IMR-90 (cell line): ENCODE measurements around the gene TRIM2. TPM values are rescaled to one million over a fixed set of nuclear protein-coding genes. Genes with fewer than 3 reads are reported as not detected.
A peak's percentile ranks its signal among the peaks of the same experiment; 100 is the strongest.

Source experiments
- ATAC-seq: fragments of 200-7000 bp; cut with Tn5 transposase; 2 replicates; pipeline ENCODE4 v1.9.1; 2020; ENCODE audit warnings: low read depth, mild to moderate bottlenecking, moderate library complexity
- BruUV-seq: library from RNA; stranded (reverse); fragments of 400-500 nt; replicated peaks from 2 replicates; lab custom pipeline; 2021; lab: Mats Ljungman, UMichigan
- CTCF ChIA-PET: fragments of 300-600 bp; formaldehyde crosslinking; extraction: SDS; loops from one replicate; lab custom pipeline; 2021; ENCODE audit warnings: antibody characterized with exemption; lab: Yijun Ruan, JAX
- POLR2A ChIA-PET: fragments of 300-600 bp; sonication (Branson Sonifier 250); formaldehyde crosslinking; loops from one replicate; lab custom pipeline; 2022; ENCODE audit warnings: antibody characterized with exemption; ENCODE audit not compliant: unreplicated experiment; lab: Charles Lee
- DNase-seq: peaks from one replicate; pipeline ENCODE4 v3.0.0; 2013
- H2AFZ ChIP-seq: replicated peaks from 2 replicates; pipeline ENCODE3; 2013; ENCODE audit warnings: low read length, mild to moderate bottlenecking; ENCODE audit not compliant: poor library complexity
- H2AK5ac ChIP-seq: 2 replicates; pipeline ENCODE4 v1.6.1; 2013; ENCODE audit warnings: low read depth, low read length, inconsistent platforms
- H2AK9ac ChIP-seq: replicated peaks from 2 replicates; pipeline ENCODE3; 2013; ENCODE audit warnings: mild to moderate bottlenecking, low read depth, low read length, moderate library complexity; ENCODE audit not compliant: poor library complexity
- H2BK120ac ChIP-seq: 2 replicates; pipeline ENCODE4 v1.6.1; 2013; ENCODE audit warnings: low read depth, low read length, inconsistent platforms
- H2BK15ac ChIP-seq: 3 replicates; pipeline ENCODE4 v1.6.1; 2013; ENCODE audit warnings: low read depth, low read length, inconsistent platforms
- H2BK20ac ChIP-seq: 2 replicates; pipeline ENCODE4 v1.6.1; 2013; ENCODE audit warnings: low read depth, mild to moderate bottlenecking, inconsistent platforms, low read length, moderate library complexity
- H2BK5ac ChIP-seq: 2 replicates; pipeline ENCODE4 v1.6.1; 2013; ENCODE audit warnings: mild to moderate bottlenecking, low read depth, low read length, inconsistent platforms; ENCODE audit not compliant: poor library complexity, severe bottlenecking
- H3K14ac ChIP-seq: replicated peaks from 2 replicates; pipeline ENCODE4 v1.6.1; 2013; ENCODE audit warnings: low read depth, low read length, inconsistent platforms
- H3K18ac ChIP-seq: 2 replicates; pipeline ENCODE4 v1.6.1; 2013; ENCODE audit warnings: low read depth, low read length, control low read depth
- H3K23ac ChIP-seq: 2 replicates; pipeline ENCODE4 v1.6.1; 2013; ENCODE audit warnings: low read depth, low read length, inconsistent platforms
- H3K27ac ChIP-seq: 2 replicates; pipeline ENCODE4 v1.5.1; 2013; ENCODE audit warnings: mild to moderate bottlenecking, control low read depth, low read length; ENCODE audit not compliant: insufficient read depth
- H3K27me3 ChIP-seq: 2 replicates; pipeline ENCODE4 v1.6.1; 2013; ENCODE audit warnings: low read length; ENCODE audit not compliant: control insufficient read depth, insufficient read depth
- H3K36me3 ChIP-seq: 2 replicates; pipeline ENCODE4 v1.6.1; 2013; ENCODE audit warnings: low read length, mixed read lengths; ENCODE audit not compliant: control insufficient read depth, insufficient read depth
- H3K4ac ChIP-seq: 2 replicates; pipeline ENCODE4 v1.6.1; 2013; ENCODE audit warnings: low read depth, low read length, inconsistent platforms
- H3K4me1 ChIP-seq: 2 replicates; pipeline ENCODE4 v1.6.1; 2013; ENCODE audit warnings: low read length, mixed read lengths; ENCODE audit not compliant: control insufficient read depth, insufficient read depth
- H3K4me2 ChIP-seq: 2 replicates; pipeline ENCODE4 v1.6.1; 2013; ENCODE audit warnings: low read depth, mild to moderate bottlenecking, control low read depth, low read length, moderate library complexity
- H3K4me3 ChIP-seq: 2 replicates; pipeline ENCODE4 v1.5.1; 2013; ENCODE audit warnings: low read depth, mild to moderate bottlenecking, control low read depth, low read length, moderate library complexity; ENCODE audit not compliant: insufficient read depth
- H3K56ac ChIP-seq: 2 replicates; pipeline ENCODE4 v1.6.1; 2013; ENCODE audit warnings: low read length, inconsistent platforms; ENCODE audit not compliant: insufficient read depth; ENCODE audit errors: extremely low read depth
- H3K79me1 ChIP-seq, 2 experiments: 2 replicates each; pipeline ENCODE4 v1.6.1; 2013; ENCODE audit warnings: low read length in 2 of 2, inconsistent platforms in 1 of 2, low read depth in 1 of 2
- H3K9ac ChIP-seq: 2 replicates; pipeline ENCODE4 v1.6.1; 2013; ENCODE audit warnings: low read depth, low read length, control low read depth
- H3K9me1 ChIP-seq: 2 replicates; pipeline ENCODE4 v1.6.1; 2013; ENCODE audit warnings: low read length, inconsistent platforms; ENCODE audit not compliant: insufficient read depth
- H3K9me3 ChIP-seq: 2 replicates; pipeline ENCODE4 v1.6.1; 2013; ENCODE audit warnings: low read length; ENCODE audit not compliant: control insufficient read depth, insufficient read depth
- H4K20me1 ChIP-seq: 2 replicates; pipeline ENCODE4 v1.6.1; 2013; ENCODE audit warnings: low read length, inconsistent platforms; ENCODE audit not compliant: insufficient read depth
- H4K5ac ChIP-seq: 2 replicates; pipeline ENCODE4 v1.6.1; 2013; ENCODE audit warnings: mild to moderate bottlenecking, low read depth, low read length, control low read depth
- H4K8ac ChIP-seq, 2 experiments: 2 replicates each; pipeline ENCODE4 v1.6.1; 2013; ENCODE audit warnings: low read depth in 2 of 2, low read length in 2 of 2, control low read depth in 1 of 2, inconsistent platforms in 1 of 2
- H4K91ac ChIP-seq: 2 replicates; pipeline ENCODE4 v1.6.1; 2013; ENCODE audit warnings: low read depth, low read length, inconsistent platforms; ENCODE audit not compliant: insufficient read depth
- MAFK ChIP-seq: IDR thresholded peaks from 2 replicates; pipeline ENCODE4 v1.6.1; 2012; ENCODE audit warnings: low read depth, low read length, improper control_type of control experiment
- MAZ ChIP-seq: IDR thresholded peaks from 2 replicates; pipeline ENCODE4 v1.6.1; 2012; ENCODE audit warnings: low read depth, mild to moderate bottlenecking, low read length, improper control_type of control experiment, moderate library complexity, borderline replicate concordance
- WGBS, 2 experiments: methylation state at CpG; one replicate each; pipeline versions ENCODE4 v1.1.5 to v1.1.7; 2013; ENCODE audit warnings: missing lambda C conversion rate in 2 of 2; ENCODE audit not compliant: insufficient read length in 1 of 2; ENCODE audit errors: extremely low coverage in 2 of 2; 5-methylcytosine and 5-hydroxymethylcytosine counted together
- dilution Hi-C: fragments of 300-500 bp; cut with HindIII; formaldehyde crosslinking; loops from one replicate; pipeline ENCODE4 v1.14.3; 2018; ENCODE audit warnings: low sequenced_read_pairs; ENCODE audit not compliant: unreplicated experiment
- in situ Hi-C: fragments of 300-500 bp; cut with MboI; formaldehyde crosslinking; loops from 3 replicates; pipeline ENCODE4 v1.14.3; 2019; ENCODE audit warnings: low sequenced_read_pairs, inconsistent platforms, mixed read lengths
- intact Hi-C: fragments of 100-400 bp; cut with micrococcal nuclease; formaldehyde crosslinking; loops from 2 replicates; pipeline ENCODE4 v1.10.0; 2022
- polyA plus RNA-seq, 3 experiments: library from polyadenylated mRNA; depleted of rRNA; stranded (reverse); fragments of >200 nt; gene quantifications; 2 replicates each; pipeline ENCODE4 v1.2.3, GENCODE V29; 2012; ENCODE audit warnings: low replicate concordance in 1 of 3
- total RNA-seq: library from RNA; depleted of rRNA; stranded (reverse); fragments of >200 nt; gene quantifications from 2 replicates; pipeline ENCODE4 v1.2.3, GENCODE V29; 2012

The TRIM2 gene
- total and polyA plus RNA-seq, 2 of the 4 experiments (the other 2 are of a cell fraction): 16.0 to 64.2 TPM

GRCh38 chr4:153227469-153228075, 23.3 kb downstream of the TRIM2 start:
- no peak overlapping the region for H3K4me2 ChIP-seq
- H3K23ac ChIP-seq: no peak overlapping the region
- no peak overlapping the region for H2BK20ac ChIP-seq
- H2AK9ac ChIP-seq: no peak overlapping the region
- BruUV-seq: no TSS peak
- TF ChIP-seq MAZ (no peak), MAFK (peak; percentile 38; the same call in 1 of the 2 replicates)
- H3K4me1 ChIP-seq: peaks cover 10% of the 10 kb centered on the region
- CTCF ChIA-PET: no interaction called here
- ATAC-seq: no peak
- H2BK120ac ChIP-seq: no peak overlapping the region
- H3K27ac ChIP-seq: no peak overlapping the region
- H3K9ac ChIP-seq: no peak overlapping the region
- H3K56ac ChIP-seq: no peak overlapping the region
- no peaks in the 10 kb centered on the region for H3K9me3 ChIP-seq
- H4K20me1 ChIP-seq: no peaks in the 10 kb centered on the region
- H2AK5ac ChIP-seq: no peak overlapping the region
- no peak overlapping the region for H3K18ac ChIP-seq
- H4K5ac ChIP-seq: no peak overlapping the region
- H3K14ac ChIP-seq: no peak overlapping the region
- no peak overlapping the region for H3K4ac ChIP-seq
- WGBS, 2 experiments: no CpG with 5 or more reads among the region's 7 CpGs
- DNase-seq: no peak
- H4K8ac ChIP-seq: no peak overlapping the region
- peaks cover 47 to 79% of the 10 kb centered on the region in 2 experiments for H3K79me1 ChIP-seq
- dilution Hi-C loops: no loop called here
- H4K91ac ChIP-seq: no peak overlapping the region
- no peaks in the 10 kb centered on the region for H3K36me3 ChIP-seq
- intact Hi-C loops: loop anchor here (10.0 kb wide), 1 partner anchor 237 kb away; the partner anchor contains the start of gene TMEM131L
- no peak overlapping the region for H2AFZ ChIP-seq
- in situ Hi-C loops: no loop called here
- no peaks in the 10 kb centered on the region for H3K27me3 ChIP-seq
- H2BK15ac ChIP-seq: no peak overlapping the region
- peaks cover 8% of the 10 kb centered on the region; the same call in 1 of the 2 replicates for H3K9me1 ChIP-seq
- H3K4me3 ChIP-seq: no peak overlapping the region
- POLR2A ChIA-PET: no interaction called here
- no peak overlapping the region for H2BK5ac ChIP-seq
